ENCODE measurements around the gene C19orf85. TPM values are rescaled to one million over a fixed set of nuclear protein-coding genes. Genes with fewer than 3 reads are reported as not detected.

C19orf85 gene
- total and polyA plus RNA-seq, 4 donors = not detected

DNA sequence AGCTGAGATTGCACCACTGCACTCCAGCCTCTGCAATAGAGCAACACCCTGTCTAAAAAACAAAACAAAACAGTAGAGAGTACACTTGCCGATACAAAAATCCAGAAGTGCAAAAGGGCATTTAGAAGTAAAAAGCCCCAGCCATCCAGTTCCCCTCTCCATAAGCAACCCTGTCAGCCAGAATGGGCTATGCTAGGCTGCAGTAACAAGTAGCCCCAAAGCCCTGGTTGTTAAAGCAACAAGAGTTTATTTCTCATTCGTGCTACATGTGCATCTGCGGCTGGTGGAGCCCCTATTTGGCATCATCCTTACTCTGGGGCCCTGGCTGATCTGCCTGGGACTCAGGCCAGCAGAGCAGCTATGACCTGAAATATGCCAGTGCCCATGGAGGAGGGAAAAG is 40.0 kb downstream of the C19orf85 start:
- no peak for DNase-seq (ENCODE audit: low spot score)
- Histone ChIP-seq H3K27ac (ENCODE audit: low read depth in 1 of 2, low read length in 2 of 2) (no peak overlapping the region), H3K4me1 (ENCODE audit: control insufficient read depth in 4 of 4, insufficient read depth in 4 of 4, low read length in 3 of 4) (no peaks in the 10 kb centered on the region), H3K27me3 (ENCODE audit: control insufficient read depth in 4 of 4, insufficient read depth in 4 of 4, low read length in 3 of 4) (no peaks in the 10 kb centered on the region), H3K36me3 (ENCODE audit: control insufficient read depth in 4 of 4, insufficient read depth in 3 of 4, low read depth in 1 of 4, low read length in 3 of 4) (no peaks in the 10 kb centered on the region), H3K9ac (ENCODE audit: low read depth in 1 of 2, low read length in 2 of 2) (no peak overlapping the region), H3K4me3 (ENCODE audit: low read depth in 1 of 3, low read length in 3 of 3) (no peak overlapping the region), H3K9me3 (ENCODE audit: control insufficient read depth in 4 of 4, low read length in 3 of 4) (no peaks in the 10 kb centered on the region)
- 76% methylated on average over 3 of the region's 3 CpGs for WGBS
- no peak for TF ChIP-seq NR2F2 (IDR thresholded peaks at IDR 0.05)
- TF ChIP-seq ZBTB33 (IDR thresholded peaks at IDR 0.05) = no peak
- no peak for TF ChIP-seq FOXA2 (IDR thresholded peaks at IDR 0.05)
- TF ChIP-seq FOXA1 (IDR thresholded peaks at IDR 0.05) = no peak
- no peak for TF ChIP-seq HNF4A (conservative IDR thresholded peaks at IDR 0.05)
- TF ChIP-seq, protein P1, sequence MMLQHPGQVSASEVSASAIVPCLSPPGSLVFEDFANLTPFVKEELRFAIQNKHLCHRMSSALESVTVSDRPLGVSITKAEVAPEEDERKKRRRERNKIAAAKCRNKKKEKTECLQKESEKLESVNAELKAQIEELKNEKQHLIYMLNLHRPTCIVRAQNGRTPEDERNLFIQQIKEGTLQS (IDR thresholded peaks at IDR 0.05) = no peak
- TF ChIP-seq HNF4G (IDR thresholded peaks at IDR 0.05) = no peak
- TF ChIP-seq RAD21 (IDR thresholded peaks at IDR 0.05) = no peak
- no peak for TF ChIP-seq SP1 (IDR thresholded peaks at IDR 0.05)
- TF ChIP-seq REST (IDR thresholded peaks at IDR 0.05) = no peak
- no peak for TF ChIP-seq CTCF (IDR thresholded peaks at IDR 0.05; ENCODE audit: low read depth, low read length, missing input control)
- no peak for TF ChIP-seq EGR1 (IDR thresholded peaks at IDR 0.05; ENCODE audit: low read depth in 2 of 2)
- no peak for TF ChIP-seq JUND (IDR thresholded peaks at IDR 0.05)
- no peak for TF ChIP-seq TAF1 (conservative IDR thresholded peaks at IDR 0.05)
- TF ChIP-seq GABPA (IDR thresholded peaks at IDR 0.05 in 1 of 2, conservative IDR thresholded peaks at IDR 0.05 in 1 of 2) = no peak
- TF ChIP-seq, protein P2, sequence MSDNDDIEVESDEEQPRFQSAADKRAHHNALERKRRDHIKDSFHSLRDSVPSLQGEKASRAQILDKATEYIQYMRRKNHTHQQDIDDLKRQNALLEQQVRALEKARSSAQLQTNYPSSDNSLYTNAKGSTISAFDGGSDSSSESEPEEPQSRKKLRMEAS (IDR thresholded peaks at IDR 0.05) = no peak
- TF ChIP-seq RXRA (IDR thresholded peaks at IDR 0.05) = no peak
- TF ChIP-seq YY1 (IDR thresholded peaks at IDR 0.05) = no peak

Measured in liver (tissue), 9 donors.